ENCODE data around the gene MCTP1. TPM values are rescaled to one million over a fixed set of nuclear protein-coding genes. Genes with fewer than 3 reads are reported as not detected.

Gene MCTP1
- total RNA-seq, 2 donors from 2014 or later, result 6.6 to 11.2 TPM

- Mint-ChIP-seq H3K27me3 (peaks cover 0 to 2% of the 10 kb centered on the region in 2 donors), H3K4me3 (no peak overlapping the region), H3K4me1 (ENCODE audit: low read depth in 2 of 2) (peaks cover 3 to 7% of the 10 kb centered on the region in 2 donors)
These were observed 537.5 kb downstream of the MCTP1 start for GRCh38 chr5:94747371-94747770.

DNA sequence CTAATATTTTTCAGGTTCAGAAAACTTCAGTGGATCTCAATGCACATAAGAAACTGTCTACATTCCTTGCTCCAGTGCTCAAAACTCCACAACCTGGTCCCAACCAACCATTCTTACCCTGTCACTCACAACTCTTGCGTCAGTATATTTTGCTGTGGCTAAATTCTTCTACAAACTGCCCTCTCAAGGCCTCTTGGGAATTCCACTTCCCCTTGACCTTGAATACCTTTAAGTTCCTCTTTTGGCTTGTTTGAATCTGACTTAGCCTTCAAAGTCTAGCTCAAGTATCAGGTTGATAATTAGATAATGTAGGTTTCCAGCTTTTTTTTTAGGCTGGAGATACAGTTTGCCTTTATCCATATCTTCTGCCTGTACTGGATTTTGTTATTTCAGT, 538.2 kb downstream of the MCTP1 start:
- Mint-ChIP-seq H3K36me3 (no peaks in the 10 kb centered on the region), H3K9me3 (no peaks in the 10 kb centered on the region), H3K27ac (no peak overlapping the region), H3K4me3 (no peak overlapping the region), H3K27me3 (peaks cover 0 to 2% of the 10 kb centered on the region in 2 donors), H3K4me1 (ENCODE audit: low read depth in 2 of 2) (peaks cover 3 to 7% of the 10 kb centered on the region in 2 donors)
- no peak for ATAC-seq
- no peak for DNase-seq (ENCODE audit: low spot score)

More at GRCh38 chr5:94747371-94747770, 537.5 kb downstream of the MCTP1 start:
- Mint-ChIP-seq H3K9me3 (no peaks in the 10 kb centered on the region), H3K27ac (no peak overlapping the region), H3K36me3 (no peaks in the 10 kb centered on the region)
- DNase-seq (ENCODE audit: low spot score) (no peak), ATAC-seq (no peak)

- Mint-ChIP-seq H3K27me3 (peaks cover 0 to 2% of the 10 kb centered on the region in 2 donors), H3K36me3 (no peaks in the 10 kb centered on the region), H3K4me1 (ENCODE audit: low read depth in 2 of 2) (peaks cover 3 to 7% of the 10 kb centered on the region in 2 donors), H3K9me3 (no peaks in the 10 kb centered on the region), H3K27ac (no peak overlapping the region), H3K4me3 (no peak overlapping the region)
- ATAC-seq (no peak), DNase-seq (ENCODE audit: low spot score) (no peak)
These were observed 538.8 kb downstream of the MCTP1 start for GRCh38 chr5:94745786-94746730.

DNA sequence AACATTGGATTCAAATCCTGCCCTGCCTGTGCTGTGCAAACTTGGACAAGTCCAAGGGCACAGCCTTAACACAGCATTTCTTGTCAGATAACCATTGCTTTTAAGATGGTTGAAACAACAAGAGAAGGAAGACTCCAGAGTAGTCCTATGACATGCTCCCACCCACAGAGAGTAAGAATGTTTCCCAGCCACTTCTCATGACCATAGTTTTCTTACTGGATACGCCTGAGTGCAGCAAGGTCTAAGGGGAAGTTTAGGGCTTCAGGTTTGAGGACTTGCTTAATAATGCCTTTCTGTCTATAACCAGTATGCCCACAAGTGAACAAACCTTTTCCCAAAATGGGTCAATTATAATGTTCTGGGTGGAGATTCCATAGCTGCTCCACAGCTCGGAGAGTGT, 540.0 kb downstream of the MCTP1 start:
- Mint-ChIP-seq H3K27ac (no peak overlapping the region), H3K36me3 (no peaks in the 10 kb centered on the region), H3K9me3 (no peaks in the 10 kb centered on the region), H3K4me1 (ENCODE audit: low read depth in 2 of 2) (peaks cover 3 to 7% of the 10 kb centered on the region in 2 donors), H3K27me3 (peaks cover 0 to 2% of the 10 kb centered on the region in 2 donors), H3K4me3 (no peak overlapping the region)
- ATAC-seq, result no peak
- no peak for DNase-seq (ENCODE audit: low spot score)

DNA sequence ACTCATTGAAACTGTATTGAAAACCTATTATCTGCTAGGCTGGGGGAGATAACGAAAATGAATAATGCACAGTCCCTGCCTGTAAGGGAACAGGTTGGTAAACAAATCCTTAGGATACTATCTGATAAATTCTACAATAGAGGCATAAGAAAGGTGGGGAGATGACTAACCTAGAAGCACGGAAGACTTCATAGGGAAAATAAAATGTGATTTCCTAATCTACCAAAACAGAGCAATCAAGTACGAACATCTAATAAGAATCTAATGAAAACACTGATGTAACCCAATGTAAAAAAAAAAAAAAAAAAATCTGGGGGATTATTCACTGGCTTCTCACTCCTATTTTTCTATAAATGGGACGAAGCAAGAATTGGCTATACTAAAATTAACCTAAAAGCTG, 542.0 kb downstream of the MCTP1 start:
- Mint-ChIP-seq H3K4me3 (no peak overlapping the region), H3K27ac (peak overlapping the region in 1 of 2 donors; percentile 36), H3K4me1 (ENCODE audit: low read depth in 2 of 2) (peaks cover 7 to 11% of the 10 kb centered on the region in 2 donors), H3K9me3 (no peaks in the 10 kb centered on the region), H3K27me3 (peaks cover 0 to 2% of the 10 kb centered on the region in 2 donors), H3K36me3 (no peaks in the 10 kb centered on the region)
- DNase-seq (ENCODE audit: low spot score), result no peak
- no peak for ATAC-seq

- Mint-ChIP-seq H3K9me3 (no peaks in the 10 kb centered on the region), H3K36me3 (no peaks in the 10 kb centered on the region), H3K4me1 (ENCODE audit: low read depth in 2 of 2) (peaks cover 0 to 13% of the 10 kb centered on the region in 2 donors), H3K27ac (no peak overlapping the region), H3K27me3 (peaks cover 0 to 2% of the 10 kb centered on the region in 2 donors), H3K4me3 (no peak overlapping the region)
- no peak for ATAC-seq
- DNase-seq (ENCODE audit: low spot score), result no peak
These were observed 544.6 kb downstream of the MCTP1 start for GRCh38 chr5:94740286-94740685.

DNA sequence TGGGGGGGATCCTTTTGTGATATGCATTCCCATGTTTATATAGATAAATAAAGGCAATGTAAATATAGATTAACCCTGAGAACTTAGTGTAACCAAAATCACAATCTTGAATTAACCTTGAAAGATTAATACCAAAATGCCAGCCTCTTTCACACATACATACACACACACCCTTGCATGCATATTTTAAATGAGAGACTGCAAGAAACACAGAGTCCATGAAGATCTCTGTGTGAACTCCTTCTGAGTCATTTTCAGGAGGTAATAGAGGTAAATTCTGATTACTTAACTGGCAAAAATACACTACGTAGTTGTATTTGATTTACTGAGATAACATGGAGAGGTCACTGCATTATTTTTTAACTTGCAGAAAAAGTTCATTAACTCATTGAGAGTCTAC, 548.4 kb downstream of the MCTP1 start:
- H3K27ac Mint-ChIP-seq, result peak overlapping the region in 1 of 2 donors; percentile 71
- H3K4me1 Mint-ChIP-seq (ENCODE audit: low read depth in 2 of 2), result peaks cover 0 to 10% of the 10 kb centered on the region in 2 donors
- no peaks in the 10 kb centered on the region for H3K9me3 Mint-ChIP-seq
- H3K27me3 Mint-ChIP-seq, result no peaks in the 10 kb centered on the region
- ATAC-seq (no peak), DNase-seq (ENCODE audit: low spot score) (no peak)
- H3K4me3 Mint-ChIP-seq, result no peak overlapping the region
- no peaks in the 10 kb centered on the region for H3K36me3 Mint-ChIP-seq

GRCh38 chr5:94731471-94731870, 553.4 kb downstream of the MCTP1 start:
- Mint-ChIP-seq H3K9me3 (no peaks in the 10 kb centered on the region), H3K27ac (no peak overlapping the region), H3K36me3 (no peaks in the 10 kb centered on the region), H3K27me3 (no peaks in the 10 kb centered on the region), H3K4me3 (no peak overlapping the region), H3K4me1 (ENCODE audit: low read depth in 2 of 2) (peaks cover 7 to 9% of the 10 kb centered on the region in 2 donors)
- ATAC-seq (no peak), DNase-seq (ENCODE audit: low spot score) (no peak)

DNA sequence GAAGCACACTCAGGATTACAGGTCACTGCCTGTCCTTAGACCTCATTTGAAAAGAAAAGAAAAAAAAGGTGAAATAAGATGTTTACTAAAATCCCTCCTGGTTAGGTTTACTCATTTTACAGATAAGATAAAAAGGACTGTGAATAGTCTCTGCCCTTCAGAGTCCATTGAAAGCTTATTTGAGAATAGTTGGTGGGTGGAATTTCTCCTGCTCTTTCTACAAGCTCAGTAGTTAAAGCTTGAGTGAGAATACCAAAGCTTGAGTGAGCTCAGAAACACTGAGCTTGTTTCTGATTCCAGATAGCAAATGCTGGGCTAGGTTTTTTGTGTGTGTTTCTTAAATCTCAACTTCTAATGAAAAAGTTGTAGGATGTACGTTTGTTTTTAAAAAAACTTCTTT, 559.8 kb downstream of the MCTP1 start:
- DNase-seq (ENCODE audit: low spot score), result no peak
- Mint-ChIP-seq H3K36me3 (no peaks in the 10 kb centered on the region), H3K9me3 (no peaks in the 10 kb centered on the region), H3K4me3 (no peak overlapping the region), H3K27me3 (peaks cover 4 to 6% of the 10 kb centered on the region in 2 donors), H3K4me1 (ENCODE audit: low read depth in 2 of 2) (peaks cover 0 to under 1% of the 10 kb centered on the region in 2 donors), H3K27ac (peak overlapping the region in 1 of 2 donors; percentile 32)
- no peak for ATAC-seq

GRCh38 chr5:94715768-94716167, 569.1 kb downstream of the MCTP1 start:
- peaks cover 23% of the 10 kb centered on the region for H3K36me3 Mint-ChIP-seq
- H3K4me3 Mint-ChIP-seq, result no peak overlapping the region
- no peaks in the 10 kb centered on the region for H3K9me3 Mint-ChIP-seq
- H3K27me3 Mint-ChIP-seq, result peaks cover 0 to 3% of the 10 kb centered on the region in 2 donors
- ATAC-seq (no peak), DNase-seq (ENCODE audit: low spot score) (no peak)
- no peaks in the 10 kb centered on the region for H3K4me1 Mint-ChIP-seq (ENCODE audit: low read depth in 2 of 2)
- H3K27ac Mint-ChIP-seq, result no peak overlapping the region

- Mint-ChIP-seq H3K36me3 (peaks cover 24% of the 10 kb centered on the region), H3K27me3 (no peaks in the 10 kb centered on the region), H3K4me1 (ENCODE audit: low read depth in 2 of 2) (no peaks in the 10 kb centered on the region), H3K4me3 (no peak overlapping the region), H3K9me3 (no peaks in the 10 kb centered on the region), H3K27ac (no peak overlapping the region)
- DNase-seq (ENCODE audit: low spot score), result no peak
- ATAC-seq, result no peak
These were observed 573.1 kb downstream of the MCTP1 start for GRCh38 chr5:94711785-94712184.

- Mint-ChIP-seq H3K4me1 (ENCODE audit: low read depth in 2 of 2) (no peaks in the 10 kb centered on the region), H3K4me3 (no peak overlapping the region), H3K27me3 (no peaks in the 10 kb centered on the region), H3K36me3 (peaks cover 24% of the 10 kb centered on the region), H3K27ac (no peak overlapping the region), H3K9me3 (no peaks in the 10 kb centered on the region)
- DNase-seq (ENCODE audit: low spot score), result no peak
- ATAC-seq, result no peak
These were observed 575.6 kb downstream of the MCTP1 start for GRCh38 chr5:94709277-94709676.

DNA sequence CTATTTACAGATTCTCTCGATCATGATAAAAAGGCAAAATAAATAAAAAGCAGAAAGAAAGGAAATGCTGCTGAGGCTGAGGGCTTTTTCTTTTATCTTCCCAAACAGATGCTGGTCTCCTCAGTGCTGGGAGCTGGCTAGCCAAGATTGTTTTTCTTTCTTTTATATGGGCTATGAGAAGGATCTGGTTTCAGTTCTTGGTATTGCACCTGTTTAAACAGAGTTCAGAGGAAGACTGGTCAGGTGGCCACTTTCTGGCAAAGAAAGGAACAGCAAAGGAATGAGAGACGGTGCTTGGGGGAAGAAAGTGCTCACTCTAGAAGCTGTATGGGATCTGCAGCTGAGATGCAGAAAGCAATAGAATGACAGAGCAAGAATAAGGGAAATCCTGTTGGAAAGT, 577.5 kb downstream of the MCTP1 start:
- DNase-seq (ENCODE audit: low spot score) (no peak), ATAC-seq (no peak)
- Mint-ChIP-seq H3K36me3 (peaks cover 13% of the 10 kb centered on the region), H3K4me1 (ENCODE audit: low read depth in 2 of 2) (peaks cover 4 to 5% of the 10 kb centered on the region in 2 donors), H3K27ac (no peak overlapping the region), H3K9me3 (no peaks in the 10 kb centered on the region), H3K4me3 (no peak overlapping the region), H3K27me3 (no peaks in the 10 kb centered on the region)

- H3K27me3 Mint-ChIP-seq, result no peaks in the 10 kb centered on the region
These were observed 579.5 kb downstream of the MCTP1 start for GRCh38 chr5:94705427-94705826.

More at GRCh38 chr5:94705427-94705826, 579.5 kb downstream of the MCTP1 start:
- DNase-seq (ENCODE audit: low spot score) (no peak), ATAC-seq (no peak)
- H3K27ac Mint-ChIP-seq, result no peak overlapping the region
- no peaks in the 10 kb centered on the region for H3K9me3 Mint-ChIP-seq
- H3K36me3 Mint-ChIP-seq, result peaks cover 11% of the 10 kb centered on the region
- peaks cover 13 to 19% of the 10 kb centered on the region in 2 donors for H3K4me1 Mint-ChIP-seq (ENCODE audit: low read depth in 2 of 2)
- H3K4me3 Mint-ChIP-seq, result no peak overlapping the region
